IMR-90 (cell line): ENCODE data around the gene KRTAP9-4. TPM values are rescaled to one million over a fixed set of nuclear protein-coding genes. Genes with fewer than 3 reads are reported as not detected.

Experiments
- ATAC-seq: fragments of 200-7000 bp; cut with Tn5 transposase; 2 replicates; pipeline ENCODE4 v1.9.1; 2020; ENCODE audit warnings: low read depth, mild to moderate bottlenecking, moderate library complexity
- BruUV-seq: library from RNA; stranded (reverse); fragments of 400-500 nt; replicated peaks from 2 replicates; lab custom pipeline; 2021; lab: Mats Ljungman, UMichigan
- CTCF ChIA-PET: fragments of 300-600 bp; formaldehyde crosslinking; extraction: SDS; loops from one replicate; lab custom pipeline; 2021; ENCODE audit warnings: antibody characterized with exemption; lab: Yijun Ruan, JAX
- POLR2A ChIA-PET: fragments of 300-600 bp; sonication (Branson Sonifier 250); formaldehyde crosslinking; loops from one replicate; lab custom pipeline; 2022; ENCODE audit warnings: antibody characterized with exemption; ENCODE audit not compliant: unreplicated experiment; lab: Charles Lee
- DNase-seq: peaks from one replicate; pipeline ENCODE4 v3.0.0; 2013
- H2AFZ ChIP-seq: replicated peaks from 2 replicates; pipeline ENCODE3; 2013; ENCODE audit warnings: low read length, mild to moderate bottlenecking; ENCODE audit not compliant: poor library complexity
- H2AK5ac ChIP-seq: 2 replicates; pipeline ENCODE4 v1.6.1; 2013; ENCODE audit warnings: low read depth, low read length, inconsistent platforms
- H2AK9ac ChIP-seq: replicated peaks from 2 replicates; pipeline ENCODE3; 2013; ENCODE audit warnings: mild to moderate bottlenecking, low read depth, low read length, moderate library complexity; ENCODE audit not compliant: poor library complexity
- H2BK120ac ChIP-seq: 2 replicates; pipeline ENCODE4 v1.6.1; 2013; ENCODE audit warnings: low read depth, low read length, inconsistent platforms
- H2BK15ac ChIP-seq: 3 replicates; pipeline ENCODE4 v1.6.1; 2013; ENCODE audit warnings: low read depth, low read length, inconsistent platforms
- H2BK20ac ChIP-seq: 2 replicates; pipeline ENCODE4 v1.6.1; 2013; ENCODE audit warnings: low read depth, mild to moderate bottlenecking, inconsistent platforms, low read length, moderate library complexity
- H2BK5ac ChIP-seq: 2 replicates; pipeline ENCODE4 v1.6.1; 2013; ENCODE audit warnings: mild to moderate bottlenecking, low read depth, low read length, inconsistent platforms; ENCODE audit not compliant: poor library complexity, severe bottlenecking
- H3K14ac ChIP-seq: replicated peaks from 2 replicates; pipeline ENCODE4 v1.6.1; 2013; ENCODE audit warnings: low read depth, low read length, inconsistent platforms
- H3K18ac ChIP-seq: 2 replicates; pipeline ENCODE4 v1.6.1; 2013; ENCODE audit warnings: low read depth, low read length, control low read depth
- H3K23ac ChIP-seq: 2 replicates; pipeline ENCODE4 v1.6.1; 2013; ENCODE audit warnings: low read depth, low read length, inconsistent platforms
- H3K27ac ChIP-seq: 2 replicates; pipeline ENCODE4 v1.5.1; 2013; ENCODE audit warnings: mild to moderate bottlenecking, control low read depth, low read length; ENCODE audit not compliant: insufficient read depth
- H3K27me3 ChIP-seq: 2 replicates; pipeline ENCODE4 v1.6.1; 2013; ENCODE audit warnings: low read length; ENCODE audit not compliant: control insufficient read depth, insufficient read depth
- H3K36me3 ChIP-seq: 2 replicates; pipeline ENCODE4 v1.6.1; 2013; ENCODE audit warnings: low read length, mixed read lengths; ENCODE audit not compliant: control insufficient read depth, insufficient read depth
- H3K4ac ChIP-seq: 2 replicates; pipeline ENCODE4 v1.6.1; 2013; ENCODE audit warnings: low read depth, low read length, inconsistent platforms
- H3K4me1 ChIP-seq: 2 replicates; pipeline ENCODE4 v1.6.1; 2013; ENCODE audit warnings: low read length, mixed read lengths; ENCODE audit not compliant: control insufficient read depth, insufficient read depth
- H3K4me2 ChIP-seq: 2 replicates; pipeline ENCODE4 v1.6.1; 2013; ENCODE audit warnings: low read depth, mild to moderate bottlenecking, control low read depth, low read length, moderate library complexity
- H3K4me3 ChIP-seq: 2 replicates; pipeline ENCODE4 v1.5.1; 2013; ENCODE audit warnings: low read depth, mild to moderate bottlenecking, control low read depth, low read length, moderate library complexity; ENCODE audit not compliant: insufficient read depth
- H3K56ac ChIP-seq: 2 replicates; pipeline ENCODE4 v1.6.1; 2013; ENCODE audit warnings: low read length, inconsistent platforms; ENCODE audit not compliant: insufficient read depth; ENCODE audit errors: extremely low read depth
- H3K79me1 ChIP-seq, 2 experiments: 2 replicates each; pipeline ENCODE4 v1.6.1; 2013; ENCODE audit warnings: low read length in 2 of 2, inconsistent platforms in 1 of 2, low read depth in 1 of 2
- H3K9ac ChIP-seq: 2 replicates; pipeline ENCODE4 v1.6.1; 2013; ENCODE audit warnings: low read depth, low read length, control low read depth
- H3K9me1 ChIP-seq: 2 replicates; pipeline ENCODE4 v1.6.1; 2013; ENCODE audit warnings: low read length, inconsistent platforms; ENCODE audit not compliant: insufficient read depth
- H3K9me3 ChIP-seq: 2 replicates; pipeline ENCODE4 v1.6.1; 2013; ENCODE audit warnings: low read length; ENCODE audit not compliant: control insufficient read depth, insufficient read depth
- H4K20me1 ChIP-seq: 2 replicates; pipeline ENCODE4 v1.6.1; 2013; ENCODE audit warnings: low read length, inconsistent platforms; ENCODE audit not compliant: insufficient read depth
- H4K5ac ChIP-seq: 2 replicates; pipeline ENCODE4 v1.6.1; 2013; ENCODE audit warnings: mild to moderate bottlenecking, low read depth, low read length, control low read depth
- H4K8ac ChIP-seq, 2 experiments: 2 replicates each; pipeline ENCODE4 v1.6.1; 2013; ENCODE audit warnings: low read depth in 2 of 2, low read length in 2 of 2, control low read depth in 1 of 2, inconsistent platforms in 1 of 2
- H4K91ac ChIP-seq: 2 replicates; pipeline ENCODE4 v1.6.1; 2013; ENCODE audit warnings: low read depth, low read length, inconsistent platforms; ENCODE audit not compliant: insufficient read depth
- BHLHE40 ChIP-seq: fragments of 150-350 bp; IDR thresholded peaks from 2 replicates; pipeline ENCODE4 v1.6.1; 2016; ENCODE audit warnings: mild to moderate bottlenecking, low read depth, low read length
- CEBPB ChIP-seq: IDR thresholded peaks from 2 replicates; pipeline ENCODE4 v1.6.1; 2012; ENCODE audit warnings: low read depth, low read length, improper control_type of control experiment
- CHD1 ChIP-seq: IDR thresholded peaks from 2 replicates; pipeline ENCODE4 v1.6.1; 2012; ENCODE audit warnings: low read depth, low read length, improper control_type of control experiment
- CTCF ChIP-seq: conservative IDR thresholded peaks from 2 replicates; pipeline ENCODE4 v1.5.1; 2012; ENCODE audit warnings: mild to moderate bottlenecking, low read depth, low read length, improper control_type of control experiment
- FOS ChIP-seq: fragments of 150-350 bp; IDR thresholded peaks from 2 replicates; pipeline ENCODE4 v1.6.1; 2016; ENCODE audit warnings: low read depth, low read length
- MAFK ChIP-seq: IDR thresholded peaks from 2 replicates; pipeline ENCODE4 v1.6.1; 2012; ENCODE audit warnings: low read depth, low read length, improper control_type of control experiment
- MAZ ChIP-seq: IDR thresholded peaks from 2 replicates; pipeline ENCODE4 v1.6.1; 2012; ENCODE audit warnings: low read depth, mild to moderate bottlenecking, low read length, improper control_type of control experiment, moderate library complexity, borderline replicate concordance
- NFE2L2 ChIP-seq: fragments of 150-350 bp; IDR thresholded peaks from 2 replicates; pipeline ENCODE4 v1.6.1; 2016; ENCODE audit warnings: low read depth, mild to moderate bottlenecking, low read length
- POLR2A ChIP-seq: IDR thresholded peaks from 2 replicates; pipeline ENCODE4 v1.6.1; 2012; ENCODE audit warnings: mild to moderate bottlenecking, low read depth, low read length
- RAD21 ChIP-seq: IDR thresholded peaks from 2 replicates; pipeline ENCODE4 v1.6.1; 2012; ENCODE audit warnings: low read length, improper control_type of control experiment
- RCOR1 ChIP-seq: IDR thresholded peaks from 2 replicates; pipeline ENCODE4 v1.6.1; 2012; ENCODE audit warnings: mild to moderate bottlenecking, low read length, improper control_type of control experiment; ENCODE audit not compliant: insufficient replicate concordance
- RFX5 ChIP-seq: IDR thresholded peaks from 2 replicates; pipeline ENCODE4 v1.8.0; 2012; ENCODE audit warnings: low read depth, mild to moderate bottlenecking, low read length, moderate library complexity
- SMC3 ChIP-seq: fragments of 150-350 bp; IDR thresholded peaks from 2 replicates; pipeline ENCODE4 v1.6.1; 2016; ENCODE audit warnings: low read depth, mild to moderate bottlenecking, antibody characterized with exemption, low read length, moderate library complexity
- USF2 ChIP-seq: fragments of 150-350 bp; IDR thresholded peaks from 2 replicates; pipeline ENCODE4 v1.6.1; 2017; ENCODE audit warnings: mild to moderate bottlenecking, antibody characterized with exemption, low read length, low read depth
- WGBS, 2 experiments: methylation state at CpG; one replicate each; pipeline versions ENCODE4 v1.1.5 to v1.1.7; 2013; ENCODE audit warnings: missing lambda C conversion rate in 2 of 2; ENCODE audit not compliant: insufficient read length in 1 of 2; ENCODE audit errors: extremely low coverage in 2 of 2; 5-methylcytosine and 5-hydroxymethylcytosine counted together
- dilution Hi-C: fragments of 300-500 bp; cut with HindIII; formaldehyde crosslinking; loops from one replicate; pipeline ENCODE4 v1.14.3; 2018; ENCODE audit warnings: low sequenced_read_pairs; ENCODE audit not compliant: unreplicated experiment
- in situ Hi-C: fragments of 300-500 bp; cut with MboI; formaldehyde crosslinking; loops from 3 replicates; pipeline ENCODE4 v1.14.3; 2019; ENCODE audit warnings: low sequenced_read_pairs, inconsistent platforms, mixed read lengths
- intact Hi-C: fragments of 100-400 bp; cut with micrococcal nuclease; formaldehyde crosslinking; loops from 2 replicates; pipeline ENCODE4 v1.10.0; 2022
- polyA plus RNA-seq, 3 experiments: library from polyadenylated mRNA; depleted of rRNA; stranded (reverse); fragments of >200 nt; gene quantifications; 2 replicates each; pipeline ENCODE4 v1.2.3, GENCODE V29; 2012; ENCODE audit warnings: low replicate concordance in 1 of 3
- total RNA-seq: library from RNA; depleted of rRNA; stranded (reverse); fragments of >200 nt; gene quantifications from 2 replicates; pipeline ENCODE4 v1.2.3, GENCODE V29; 2012
- TF ChIP-seq, protein P1 (sequence below): fragments of 150-350 bp; IDR thresholded peaks from 2 replicates; pipeline ENCODE4 v1.6.1; 2016; ENCODE audit warnings: low read depth, mild to moderate bottlenecking, low read length, moderate library complexity, borderline replicate concordance

KRTAP9-4 gene
- total and polyA plus RNA-seq, 2 of the 4 experiments (the other 2 are of a cell fraction), result not detected

GRCh38 chr17:41263212-41263611 lies 13.7 kb downstream of the KRTAP9-4 start:
- Histone ChIP-seq H3K4ac (no peak overlapping the region), H2BK5ac (no peak overlapping the region), H4K91ac (no peak overlapping the region), H3K9me3 (no peaks in the 10 kb centered on the region), H3K9ac (no peak overlapping the region), H3K4me2 (no peak overlapping the region), H4K20me1 (no peaks in the 10 kb centered on the region), H3K27ac (no peak overlapping the region), H3K23ac (no peak overlapping the region), H3K79me1 (no peaks in the 10 kb centered on the region), H3K14ac (no peak overlapping the region), H2BK120ac (no peak overlapping the region), H2BK15ac (no peak overlapping the region), H3K27me3 (peaks cover 9% of the 10 kb centered on the region), H3K4me3 (no peak overlapping the region), H3K9me1 (no peaks in the 10 kb centered on the region), H2AFZ (no peak overlapping the region), H3K18ac (no peak overlapping the region), H4K5ac (no peak overlapping the region), H4K8ac (no peak overlapping the region), H2AK9ac (no peak overlapping the region), H3K36me3 (no peaks in the 10 kb centered on the region), H3K56ac (no peak overlapping the region), H2BK20ac (no peak overlapping the region), H3K4me1 (no peaks in the 10 kb centered on the region), H2AK5ac (no peak overlapping the region)
- ChIA-PET CTCF (no interaction called here), POLR2A (no interaction called here)
- ATAC-seq, result no peak
- dilution Hi-C loops, result no loop called here
- WGBS, 2 experiments, result no CpG with 5 or more reads among the region's 2 CpGs
- no peak for TF ChIP-seq SMC3
- no peak for TF ChIP-seq POLR2A
- no peak for TF ChIP-seq RCOR1
- no peak for TF ChIP-seq FOS
- no peak for TF ChIP-seq BHLHE40
- no peak for TF ChIP-seq MAFK
- no peak for TF ChIP-seq MAZ
- TF ChIP-seq, protein P1, sequence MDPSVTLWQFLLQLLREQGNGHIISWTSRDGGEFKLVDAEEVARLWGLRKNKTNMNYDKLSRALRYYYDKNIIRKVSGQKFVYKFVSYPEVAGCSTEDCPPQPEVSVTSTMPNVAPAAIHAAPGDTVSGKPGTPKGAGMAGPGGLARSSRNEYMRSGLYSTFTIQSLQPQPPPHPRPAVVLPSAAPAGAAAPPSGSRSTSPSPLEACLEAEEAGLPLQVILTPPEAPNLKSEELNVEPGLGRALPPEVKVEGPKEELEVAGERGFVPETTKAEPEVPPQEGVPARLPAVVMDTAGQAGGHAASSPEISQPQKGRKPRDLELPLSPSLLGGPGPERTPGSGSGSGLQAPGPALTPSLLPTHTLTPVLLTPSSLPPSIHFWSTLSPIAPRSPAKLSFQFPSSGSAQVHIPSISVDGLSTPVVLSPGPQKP, result no peak
- no peak for TF ChIP-seq RFX5
- TF ChIP-seq CEBPB, result no peak
- no peak for TF ChIP-seq CHD1
- no peak for TF ChIP-seq USF2
- no peak for TF ChIP-seq RAD21
- TF ChIP-seq NFE2L2, result no peak
- no peak for TF ChIP-seq CTCF
- in situ Hi-C loops, result no loop called here
- BruUV-seq, result no TSS peak
- intact Hi-C loops, result no loop called here
- DNase-seq, result no peak
